ENCODE results near the gene MISP3. TPM values are rescaled to one million over a fixed set of nuclear protein-coding genes. Genes with fewer than 3 reads are reported as not detected.

Gene MISP3
- total RNA-seq, 1 donor from 2014 or later, result 0.26 TPM

- FAIRE-seq, result no peak
- no peak overlapping the region for H3K4me3 ChIP-seq (ENCODE audit: low read depth, low read length)
- no peaks in the 10 kb centered on the region for H3K36me3 ChIP-seq (ENCODE audit: control insufficient read depth, insufficient read depth, low read length)
- no peaks in the 10 kb centered on the region for H3K27me3 ChIP-seq (ENCODE audit: control insufficient read depth, insufficient read depth, low read length)
- peak; percentile 35 for TF ChIP-seq CTCF (IDR thresholded peaks at IDR 0.05; ENCODE audit: insufficient read depth, low read length, severe bottlenecking)
- DNase-seq (ENCODE audit: low read depth), result no peak
Observed at GRCh38 chr19:14113762-14114414, 41.3 kb downstream of the MISP3 start.

- Histone ChIP-seq H3K4me3 (ENCODE audit: low read depth, low read length) (no peak overlapping the region), H3K27me3 (ENCODE audit: control insufficient read depth, insufficient read depth, low read length) (no peaks in the 10 kb centered on the region), H3K36me3 (ENCODE audit: control insufficient read depth, insufficient read depth, low read length) (no peaks in the 10 kb centered on the region)
- DNase-seq (ENCODE audit: low read depth) (no peak), FAIRE-seq (no peak)
- no peak for TF ChIP-seq CTCF (IDR thresholded peaks at IDR 0.05; ENCODE audit: insufficient read depth, low read length, severe bottlenecking)
Observed at GRCh38 chr19:14114439-14114838, 41.9 kb downstream of the MISP3 start.

GRCh38 chr19:14114854-14115253 lies 42.3 kb downstream of the MISP3 start:
- Histone ChIP-seq H3K27me3 (ENCODE audit: control insufficient read depth, insufficient read depth, low read length) (no peaks in the 10 kb centered on the region), H3K4me3 (ENCODE audit: low read depth, low read length) (no peak overlapping the region), H3K36me3 (ENCODE audit: control insufficient read depth, insufficient read depth, low read length) (no peaks in the 10 kb centered on the region)
- no peak for FAIRE-seq
- TF ChIP-seq CTCF (IDR thresholded peaks at IDR 0.05; ENCODE audit: insufficient read depth, low read length, severe bottlenecking), result peak; percentile 52
- no peak for DNase-seq (ENCODE audit: low read depth)

- no peak overlapping the region for H3K4me3 ChIP-seq (ENCODE audit: low read depth, low read length)
- no peak for TF ChIP-seq CTCF (IDR thresholded peaks at IDR 0.05; ENCODE audit: insufficient read depth, low read length, severe bottlenecking)
Observed at GRCh38 chr19:14115756-14116155, 43.2 kb downstream of the MISP3 start.

GRCh38 chr19:14116525-14116917 lies 43.9 kb downstream of the MISP3 start:
- Histone ChIP-seq H3K36me3 (ENCODE audit: control insufficient read depth, insufficient read depth, low read length) (no peaks in the 10 kb centered on the region), H3K27me3 (ENCODE audit: control insufficient read depth, insufficient read depth, low read length) (no peaks in the 10 kb centered on the region), H3K4me3 (ENCODE audit: low read depth, low read length) (peak overlapping the region; percentile 76)
- FAIRE-seq, result no peak
- no peak for DNase-seq (ENCODE audit: low read depth)
- no peak for TF ChIP-seq CTCF (IDR thresholded peaks at IDR 0.05; ENCODE audit: insufficient read depth, low read length, severe bottlenecking)

More at GRCh38 chr19:14115756-14116155, 43.2 kb downstream of the MISP3 start:
- DNase-seq (ENCODE audit: low read depth) (no peak), FAIRE-seq (no peak)
- no peaks in the 10 kb centered on the region for H3K36me3 ChIP-seq (ENCODE audit: control insufficient read depth, insufficient read depth, low read length)
- H3K27me3 ChIP-seq (ENCODE audit: control insufficient read depth, insufficient read depth, low read length), result no peaks in the 10 kb centered on the region

All from bronchial epithelial cell (primary cell).